ENCODE measurements around the gene NFIC. TPM values are rescaled to one million over a fixed set of nuclear protein-coding genes. Genes with fewer than 3 reads are reported as not detected.

NFIC gene
- total RNA-seq, 6 donors from 2014 or later: 96.1 to 175 (median 154) TPM

GRCh38 chr19:3359015-3359918 lies 7.1 kb upstream of the NFIC start:
- WGBS, 2 donors: 0% methylated on average over 3 to 6 of the region's 129 CpGs

GRCh38 chr19:3359919-3360420 lies 6.4 kb upstream of the NFIC start:
- 0% methylated on average over 9 of the region's 81 CpGs; no CpG with 5 or more reads in 1 of the 2 donors for WGBS, 2 donors
- no peak for TF ChIP-seq POLR2AphosphoS5 (IDR thresholded peaks at IDR 0.05)
- TF ChIP-seq CTCF (IDR thresholded peaks at IDR 0.05): no peak
- TF ChIP-seq EP300 (IDR thresholded peaks at IDR 0.05): no peak
- no peak for TF ChIP-seq POLR2A (IDR thresholded peaks at IDR 0.05)
- peak in 1 of 2 donors; percentile 91 for DNase-seq
- no peaks in the 10 kb centered on the region for H3K9me3 ChIP-seq
- H3K27me3 ChIP-seq: no peaks in the 10 kb centered on the region
- no peaks in the 10 kb centered on the region for H3K36me3 ChIP-seq
- peaks cover 21 to 41% (median 28%) of the 10 kb centered on the region in 4 donors for H3K4me1 ChIP-seq
- H3K27ac ChIP-seq: peak overlapping the region; percentile 96 to 100 (median 98)
- peak overlapping the region; percentile 89 to 99 (median 98) for H3K4me3 ChIP-seq
- peak in 1 of 2 donors; percentile 13 for ATAC-seq (ENCODE audit: low FRiP score in 2 of 2)

More at GRCh38 chr19:3359015-3359918, 7.1 kb upstream of the NFIC start:
- Histone ChIP-seq H3K27ac (peak overlapping the region; percentile 96 to 100 (median 98)), H3K9me3 (no peaks in the 10 kb centered on the region), H3K4me1 (peaks cover 20 to 37% (median 27%) of the 10 kb centered on the region in 4 donors), H3K4me3 (peak overlapping the region; percentile 89 to 99 (median 98)), H3K27me3 (no peaks in the 10 kb centered on the region), H3K36me3 (no peaks in the 10 kb centered on the region)
- DNase-seq: peak; percentile 57 to 95
- ATAC-seq (ENCODE audit: low FRiP score in 2 of 2): peak in 1 of 2 donors; percentile 78
- TF ChIP-seq EP300 (IDR thresholded peaks at IDR 0.05) (no peak), POLR2A (IDR thresholded peaks at IDR 0.05) (peak in 1 of 4 donors; percentile 45), CTCF (IDR thresholded peaks at IDR 0.05) (peak in 1 of 6 experiments; percentile 14), POLR2AphosphoS5 (IDR thresholded peaks at IDR 0.05) (peak; percentile 31 to 84)

GRCh38 chr19:3360421-3361383 lies 5.7 kb upstream of the NFIC start:
- Histone ChIP-seq H3K36me3 (no peaks in the 10 kb centered on the region), H3K4me3 (peak overlapping the region; percentile 80 to 99 (median 94)), H3K27me3 (no peaks in the 10 kb centered on the region), H3K9me3 (no peaks in the 10 kb centered on the region), H3K4me1 (peaks cover 28 to 48% (median 36%) of the 10 kb centered on the region in 4 donors), H3K27ac (peak overlapping the region; percentile 84 to 100 (median 94))
- peak; percentile 64 to 68 for ATAC-seq (ENCODE audit: low FRiP score in 2 of 2)
- WGBS, 2 donors: 0 to 1% methylated on average over 14 to 37 of the region's 90 CpGs
- peak; percentile 75 to 93 for DNase-seq
- TF ChIP-seq CTCF (IDR thresholded peaks at IDR 0.05) (peak in 3 of 6 experiments; percentile 5 to 36 (median 33)), POLR2A (IDR thresholded peaks at IDR 0.05) (peak in 2 of 4 donors; percentile 46 to 59), EP300 (IDR thresholded peaks at IDR 0.05) (no peak), POLR2AphosphoS5 (IDR thresholded peaks at IDR 0.05) (peak; percentile 23 to 90)

- H3K27me3 ChIP-seq: no peaks in the 10 kb centered on the region
- H3K4me1 ChIP-seq: peaks cover 30 to 52% (median 39%) of the 10 kb centered on the region in 4 donors
- peak overlapping the region in 3 of 4 donors; percentile 89 to 99 (median 99) for H3K4me3 ChIP-seq
- no peaks in the 10 kb centered on the region for H3K9me3 ChIP-seq
- no peak for DNase-seq
- H3K27ac ChIP-seq: peak overlapping the region; percentile 84 to 100 (median 94)
- 30 to 52% methylated on average over 6 to 24 of the region's 27 CpGs for WGBS, 2 donors
- no peaks in the 10 kb centered on the region for H3K36me3 ChIP-seq
- TF ChIP-seq POLR2A (IDR thresholded peaks at IDR 0.05) (no peak), POLR2AphosphoS5 (IDR thresholded peaks at IDR 0.05) (no peak), EP300 (IDR thresholded peaks at IDR 0.05) (no peak), CTCF (IDR thresholded peaks at IDR 0.05) (no peak)
- no peak for ATAC-seq (ENCODE audit: low FRiP score in 2 of 2)
Observed at GRCh38 chr19:3361384-3362216, 4.8 kb upstream of the NFIC start.

All from upper lobe of left lung (tissue), 6 donors.